UCSD-AML1 (cell line): ENCODE measurements around the gene CEP78.

Source experiments
- DNase-seq: peaks from one replicate; lab custom pipeline; 2025; ENCODE audit not compliant: unreplicated experiment; lab: John Stamatoyannopoulos, UW

The CEP78 gene

DNA sequence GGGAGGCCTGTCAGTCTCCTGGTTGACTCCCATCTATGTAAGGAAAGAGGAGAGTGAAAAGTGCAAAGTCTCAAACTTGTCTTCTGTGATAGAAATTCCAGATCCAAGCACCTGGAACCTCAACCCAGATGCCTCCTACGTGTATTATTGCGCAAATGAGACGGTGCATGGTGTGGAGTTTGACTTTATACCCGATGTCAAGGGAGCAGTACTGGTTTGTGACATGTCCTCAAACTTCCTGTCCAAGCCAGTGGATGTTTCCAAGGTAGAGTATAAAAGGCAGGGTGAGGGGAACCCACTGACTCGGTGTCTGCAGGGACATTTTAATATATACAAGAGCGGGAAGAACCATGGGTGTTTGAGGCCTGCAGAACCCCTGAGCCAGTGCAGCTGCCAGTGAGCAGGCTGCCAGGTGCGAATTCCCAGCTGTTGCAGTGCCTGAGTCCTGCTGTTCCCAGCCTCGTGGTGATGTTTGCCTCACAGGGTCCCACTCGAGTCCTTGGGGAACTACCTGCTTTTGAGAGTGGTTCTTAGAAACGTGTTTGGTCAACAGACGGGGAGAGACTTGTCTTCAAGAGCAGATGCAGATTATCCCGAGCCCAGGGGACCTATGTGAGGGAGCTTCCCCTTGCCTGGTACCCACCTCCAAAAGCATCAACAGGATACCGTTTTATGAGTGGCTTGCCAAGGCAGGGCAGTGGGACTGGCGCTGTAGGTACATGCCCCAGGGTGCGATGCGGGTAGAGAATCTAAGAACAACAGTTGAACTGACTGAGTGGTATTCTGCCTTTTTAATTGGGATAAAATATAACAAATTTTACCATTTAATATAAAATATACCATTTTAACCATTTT lies 70.6 kb downstream of the CEP78 start:
- no peak for DNase-seq

DNA sequence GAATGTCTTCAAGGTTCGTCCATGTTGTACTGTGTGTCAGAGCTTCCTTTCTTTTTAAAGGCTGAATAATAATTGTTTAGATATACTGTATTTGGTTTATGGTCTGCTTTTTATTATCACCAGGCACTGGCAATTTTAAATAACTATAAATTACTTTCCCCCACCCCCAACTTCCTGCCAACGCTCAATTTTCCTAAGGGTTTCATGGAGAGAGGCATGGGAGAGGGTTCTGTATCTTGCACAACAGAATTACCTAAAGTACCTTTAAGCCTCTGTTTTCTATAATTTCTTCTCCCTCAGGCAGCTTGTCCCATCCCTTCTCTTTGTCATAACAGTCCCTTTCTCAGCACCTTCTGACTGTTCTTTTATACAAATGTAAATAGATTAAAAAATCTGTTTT lies 71.5 kb downstream of the CEP78 start:
- DNase-seq, result no peak

DNA sequence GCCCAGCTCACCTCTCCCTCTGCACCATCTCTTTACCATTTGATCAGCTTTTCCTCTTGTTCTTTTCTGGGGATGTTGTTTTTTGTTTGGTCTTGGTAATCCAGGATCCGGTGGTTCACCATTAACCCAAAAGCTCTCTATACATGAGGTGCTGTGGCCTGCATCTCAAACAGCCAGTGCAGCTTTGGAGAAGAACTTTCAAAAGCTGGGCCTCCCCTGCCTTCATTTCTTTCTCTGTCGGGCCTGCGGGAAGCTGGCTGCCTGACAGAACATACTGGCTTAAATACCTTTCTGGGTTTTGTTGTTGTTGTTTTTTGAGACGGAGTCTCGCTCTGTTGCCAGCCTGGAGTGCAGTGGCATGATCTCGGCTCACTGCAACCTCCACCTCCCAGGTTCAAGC lies 73.2 kb downstream of the CEP78 start:
- no peak for DNase-seq

DNA sequence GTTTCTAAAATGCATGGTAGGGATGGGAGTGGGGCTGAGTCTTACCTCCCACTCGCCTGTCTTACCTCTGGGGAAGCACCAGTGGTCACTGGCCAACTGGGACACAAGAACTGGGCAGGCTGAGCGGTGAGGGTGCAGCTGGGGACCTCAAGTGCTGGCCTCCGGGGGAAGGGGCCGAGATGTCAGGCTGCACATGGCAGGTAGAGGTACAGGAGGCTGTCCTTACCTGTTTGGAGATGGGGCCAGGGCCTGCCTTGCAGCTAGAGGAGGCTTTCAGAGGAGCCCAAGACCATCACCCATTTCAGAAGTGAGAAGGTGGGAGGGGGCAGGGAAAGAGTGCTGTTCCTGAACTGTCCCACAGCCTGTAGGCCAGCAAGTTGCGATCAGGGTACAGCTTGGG lies 75.2 kb downstream of the CEP78 start:
- no peak for DNase-seq

DNA sequence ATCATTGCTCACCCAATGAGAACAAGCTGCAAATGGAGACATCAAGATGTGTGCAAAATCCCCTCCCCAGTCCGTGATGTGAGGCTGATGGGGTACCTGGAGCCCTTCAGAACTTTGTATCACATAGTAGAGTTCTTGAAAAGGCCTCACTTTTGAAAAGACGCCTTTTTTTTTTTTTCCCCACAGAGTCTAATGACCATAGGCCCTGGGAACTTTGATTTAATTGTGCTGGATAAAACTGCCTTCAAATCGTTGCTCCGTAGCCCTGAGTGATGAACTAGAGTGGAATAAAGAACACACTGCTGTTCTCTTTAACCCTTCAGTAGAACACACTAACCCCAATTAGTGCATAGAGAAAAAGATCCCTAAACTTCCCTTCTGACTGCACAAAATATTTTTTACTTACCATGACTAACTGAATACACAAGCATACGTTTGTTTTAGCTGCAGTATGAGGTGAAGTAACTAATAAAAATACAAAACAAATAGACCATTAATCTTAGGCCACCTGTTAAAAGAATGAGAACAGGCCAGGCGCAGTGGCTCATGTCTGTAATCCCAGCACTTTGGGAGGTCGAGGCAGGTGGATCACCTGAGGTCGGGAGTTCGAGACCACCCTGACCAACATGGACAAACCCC lies 76.1 kb downstream of the CEP78 start:
- no peak for DNase-seq

DNA sequence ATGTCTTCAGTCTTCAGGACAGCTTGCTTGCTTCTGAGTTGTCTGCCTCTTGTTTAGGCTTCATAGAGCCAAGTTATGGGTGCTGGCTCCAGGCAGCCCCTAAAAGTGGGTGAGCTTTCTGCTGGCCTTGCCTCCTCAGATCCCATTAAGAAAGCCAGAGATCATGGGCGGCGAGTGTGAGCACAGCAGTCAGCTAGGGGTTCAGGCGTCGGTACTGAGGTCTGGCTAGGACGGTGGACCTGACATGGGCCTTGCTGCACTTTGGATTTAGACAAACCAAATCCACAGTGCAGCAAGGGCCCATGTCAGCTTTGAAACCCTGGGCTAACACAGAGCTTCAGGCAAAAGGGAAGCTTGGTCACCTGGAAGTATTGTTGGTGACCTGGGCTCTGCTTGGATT lies 78.7 kb downstream of the CEP78 start:
- DNase-seq, result no peak

DNA sequence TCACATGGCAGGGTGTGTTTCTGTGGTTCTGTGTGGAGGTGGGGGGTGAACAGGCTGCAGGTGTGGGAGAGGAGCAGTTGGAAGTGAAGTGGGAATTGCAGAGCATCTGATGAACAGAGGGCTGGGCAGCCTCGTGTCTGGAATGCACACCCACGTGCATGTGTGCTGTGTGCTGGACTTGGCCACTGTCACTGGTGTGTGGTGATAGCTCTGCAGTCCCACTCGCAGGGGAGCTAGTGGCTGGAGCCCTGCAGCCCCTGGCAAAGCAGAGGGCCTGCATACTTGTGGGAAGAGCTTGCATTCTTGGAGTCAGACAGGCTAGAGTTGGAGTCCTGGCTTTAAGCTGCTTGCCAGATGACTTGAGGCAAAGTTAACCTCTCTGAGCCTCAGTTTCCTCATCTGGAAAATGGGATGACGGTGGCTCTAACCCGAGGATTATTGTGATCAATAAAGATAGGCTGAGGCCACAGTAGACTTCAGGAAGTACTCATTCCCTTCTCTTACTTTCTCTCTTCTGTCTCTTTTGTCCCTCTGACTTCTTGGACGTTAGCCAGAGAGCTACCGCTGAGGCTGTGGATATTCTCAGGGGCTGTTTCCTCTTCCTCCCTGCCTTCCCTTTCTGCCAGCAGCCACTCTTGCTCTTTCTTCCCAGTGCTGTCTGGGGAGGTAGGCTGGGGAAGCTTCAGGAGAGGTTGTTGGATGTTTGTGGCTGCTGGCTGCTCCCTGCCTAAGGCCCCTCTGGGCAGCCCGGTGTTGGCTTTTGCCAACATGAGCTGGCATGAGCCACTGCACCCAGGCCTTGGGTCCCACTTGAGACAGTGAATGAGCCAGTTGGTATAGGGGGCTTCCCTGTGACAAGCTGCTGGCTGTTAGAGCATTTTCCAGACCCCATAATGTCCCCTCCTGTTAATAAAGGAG lies 79.3 kb downstream of the CEP78 start:
- no peak for DNase-seq

DNA sequence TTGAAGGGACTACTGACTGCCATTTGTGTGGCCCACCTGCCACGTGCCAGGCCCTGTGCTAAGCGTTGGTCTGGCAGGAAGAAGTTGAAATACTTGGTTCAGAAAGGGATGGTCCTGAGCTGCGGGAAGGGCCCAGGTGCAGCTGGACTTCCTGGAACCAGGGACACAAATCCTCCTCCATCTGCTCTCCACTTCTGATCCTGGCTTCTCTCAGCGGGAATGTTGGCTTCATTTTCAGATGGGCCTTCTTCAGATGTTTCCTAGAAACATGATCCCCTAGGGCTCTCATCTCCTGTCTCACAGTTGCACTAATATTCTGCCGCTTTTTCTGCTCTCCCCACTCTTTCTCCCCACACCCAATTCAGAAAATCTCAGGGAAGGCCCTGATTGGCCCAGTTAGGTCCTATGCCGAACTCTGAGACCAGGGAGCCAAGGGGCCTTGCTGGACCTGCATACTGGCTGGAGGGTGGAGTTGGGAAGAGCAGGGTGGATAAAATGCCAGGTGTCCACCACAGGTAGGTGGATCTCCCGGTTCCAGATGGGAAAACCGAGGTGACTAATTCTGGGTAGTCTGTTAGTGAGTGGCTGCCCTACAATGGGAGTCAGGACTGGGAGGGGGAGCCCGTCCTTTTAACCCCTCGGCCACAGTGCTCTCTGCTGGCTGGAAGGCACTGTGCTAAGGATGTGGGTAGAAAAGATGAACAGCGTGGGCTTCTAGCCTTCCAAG lies 80.5 kb downstream of the CEP78 start:
- DNase-seq, result no peak

DNA sequence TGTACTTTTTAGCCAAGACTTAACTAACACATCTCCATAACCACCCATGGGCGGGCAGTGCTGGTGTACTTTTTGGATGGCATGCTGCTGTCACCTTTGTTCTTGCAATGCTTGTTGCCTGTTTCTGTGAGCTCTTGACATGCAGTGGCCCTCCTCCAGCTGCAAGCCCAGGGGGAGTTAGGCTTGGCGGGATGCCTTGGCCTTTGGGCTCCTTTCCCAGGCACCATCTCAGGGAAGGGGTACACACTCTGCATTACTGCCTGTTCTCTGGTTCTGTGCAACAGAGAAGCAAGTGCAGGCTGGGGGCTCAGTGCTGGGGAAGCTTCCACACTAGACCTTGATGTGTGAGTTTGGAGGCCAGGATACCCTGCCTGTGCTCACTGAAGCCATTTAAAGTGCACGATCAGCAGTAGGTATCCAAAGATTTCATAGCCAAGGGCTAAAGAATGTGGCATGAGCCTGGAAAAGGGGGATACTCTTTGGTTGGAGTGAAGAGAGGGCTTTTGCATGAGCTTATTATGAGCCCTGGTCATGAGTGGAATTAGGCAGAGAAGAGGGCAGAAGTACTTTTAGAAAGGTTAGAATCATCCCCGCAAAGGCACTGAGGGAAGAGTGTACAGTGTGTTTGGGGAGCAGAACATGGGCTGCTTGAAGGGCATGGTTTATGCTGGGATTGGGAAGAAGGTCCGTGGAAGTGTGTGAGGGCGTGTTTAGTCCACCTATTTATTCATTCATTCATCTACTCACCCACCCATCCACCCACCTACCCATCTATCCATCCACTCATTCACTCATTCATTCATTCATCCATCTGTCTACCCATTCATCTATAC lies 83.5 kb downstream of the CEP78 start:
- DNase-seq, result no peak

DNA sequence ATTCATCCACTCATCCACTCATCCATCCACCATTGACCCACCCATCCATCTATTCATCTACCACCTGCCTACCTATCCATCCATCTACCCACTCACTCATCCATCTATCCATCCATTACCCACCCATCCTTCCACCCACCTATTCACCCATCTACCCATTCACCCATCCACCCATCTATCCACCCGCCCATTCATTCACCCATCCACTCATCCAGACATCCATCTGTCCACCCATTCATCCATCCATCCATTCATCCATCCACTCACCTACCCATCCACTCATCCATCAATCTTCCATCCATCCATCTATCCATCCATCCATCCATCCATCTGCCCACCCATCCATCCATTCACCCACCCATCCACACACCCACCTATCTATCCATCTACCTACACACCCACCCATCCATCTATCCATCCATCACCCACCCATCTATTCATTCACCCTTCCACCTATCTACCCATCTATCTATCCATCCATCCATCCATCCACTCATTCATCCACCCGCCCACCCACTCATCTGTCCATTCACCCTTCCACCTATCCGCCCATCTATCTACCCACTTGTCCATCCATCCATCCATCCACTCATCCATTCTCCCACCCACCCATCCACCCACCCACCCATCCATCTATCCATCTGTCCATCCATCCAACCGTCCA lies 84.3 kb downstream of the CEP78 start:
- no peak for DNase-seq

DNA sequence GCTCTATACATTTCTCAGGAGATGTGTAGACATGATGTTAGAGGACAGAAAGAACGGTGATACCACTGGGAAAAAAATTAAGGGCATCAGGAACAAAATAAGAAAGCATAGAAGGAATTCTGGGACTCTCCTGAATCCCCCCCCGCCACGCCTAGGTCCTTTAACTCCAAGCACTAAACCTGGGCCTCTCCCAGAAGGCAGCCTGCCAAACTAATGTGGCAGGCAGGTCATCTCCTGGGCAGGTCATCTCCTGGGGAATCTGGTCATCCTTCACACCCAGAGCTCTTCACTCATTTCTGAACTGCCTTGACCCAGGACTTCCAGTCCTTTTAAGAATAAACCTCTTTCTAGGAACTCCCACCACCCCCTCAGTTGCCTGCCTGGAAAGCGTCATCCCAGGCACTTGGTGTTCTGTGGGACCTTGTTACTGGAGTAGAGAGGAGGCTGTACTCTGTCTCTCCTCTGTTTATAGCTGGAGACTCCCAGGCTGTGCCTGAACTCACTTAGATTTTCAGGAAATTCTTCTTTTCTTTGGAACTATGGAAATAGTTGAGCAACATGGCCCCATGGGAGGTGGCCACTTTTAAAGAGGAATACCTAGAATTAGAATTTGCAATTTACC lies 85.1 kb downstream of the CEP78 start:
- DNase-seq, result no peak

DNA sequence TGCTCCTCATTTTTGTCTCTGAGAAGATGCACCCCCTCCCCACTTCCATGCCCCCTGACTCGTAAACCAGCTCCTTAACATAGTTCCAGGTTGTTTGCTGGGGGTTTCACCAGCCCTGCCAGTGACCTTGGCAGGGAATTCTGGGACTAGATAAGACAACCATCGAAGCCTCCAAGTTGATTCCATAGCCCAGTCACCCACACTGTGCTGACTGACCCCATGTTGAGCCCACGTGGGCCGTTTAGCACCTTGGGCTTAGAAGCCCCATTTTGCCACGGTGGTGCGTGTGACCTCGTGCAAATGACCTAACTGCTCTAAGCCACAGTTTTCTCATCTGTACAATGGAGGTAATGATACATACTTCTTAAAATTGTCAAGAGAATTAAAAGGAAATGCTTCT lies 85.6 kb downstream of the CEP78 start:
- no peak for DNase-seq

DNA sequence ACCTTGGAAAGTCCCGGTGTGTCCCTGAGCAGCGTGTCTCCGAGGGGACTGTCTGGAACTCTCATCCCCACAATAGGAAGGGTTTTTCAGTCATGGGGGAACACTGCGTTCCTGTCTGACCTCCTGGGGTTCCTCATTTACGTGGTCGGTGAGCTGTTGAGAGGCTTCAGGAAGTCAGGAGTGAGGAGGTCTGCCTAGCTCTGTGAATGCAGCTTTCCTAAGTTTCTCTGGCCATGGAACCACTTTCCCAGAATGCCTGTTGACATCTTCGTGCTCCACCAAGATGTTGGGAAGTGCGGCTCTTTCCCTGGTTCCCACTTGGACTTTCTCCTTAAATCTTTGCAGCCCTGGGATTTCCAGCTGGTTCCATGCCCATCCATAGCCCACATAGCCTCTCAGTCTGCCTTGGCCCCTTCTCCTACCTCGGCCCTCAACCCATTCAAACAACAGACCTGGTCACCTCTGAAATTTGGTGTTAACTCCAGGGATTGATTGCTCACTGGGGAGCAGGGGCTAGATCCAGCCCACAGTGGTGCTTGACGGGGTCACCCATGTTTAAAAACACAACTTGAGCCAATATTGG lies 88.3 kb downstream of the CEP78 start:
- DNase-seq, result no peak

DNA sequence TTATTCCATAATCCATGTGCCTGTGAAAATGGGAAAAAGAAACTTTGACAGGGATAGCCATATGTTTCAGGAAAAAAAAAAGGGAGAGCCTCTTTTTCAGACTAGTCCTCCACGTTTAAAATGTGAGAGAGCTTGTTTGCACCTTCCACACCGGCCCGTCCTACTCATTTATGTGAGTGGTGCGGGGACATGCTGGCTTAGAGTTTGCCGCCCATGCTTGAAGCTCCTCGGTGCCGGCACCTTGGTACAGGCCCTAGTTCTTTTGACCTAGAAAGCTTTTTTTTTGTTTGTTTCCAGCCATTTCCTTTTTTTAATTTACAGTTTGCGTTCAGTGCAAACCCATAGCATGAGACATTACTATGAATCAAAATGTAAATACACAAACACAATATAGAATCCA lies 88.8 kb downstream of the CEP78 start:
- DNase-seq, result no peak

DNA sequence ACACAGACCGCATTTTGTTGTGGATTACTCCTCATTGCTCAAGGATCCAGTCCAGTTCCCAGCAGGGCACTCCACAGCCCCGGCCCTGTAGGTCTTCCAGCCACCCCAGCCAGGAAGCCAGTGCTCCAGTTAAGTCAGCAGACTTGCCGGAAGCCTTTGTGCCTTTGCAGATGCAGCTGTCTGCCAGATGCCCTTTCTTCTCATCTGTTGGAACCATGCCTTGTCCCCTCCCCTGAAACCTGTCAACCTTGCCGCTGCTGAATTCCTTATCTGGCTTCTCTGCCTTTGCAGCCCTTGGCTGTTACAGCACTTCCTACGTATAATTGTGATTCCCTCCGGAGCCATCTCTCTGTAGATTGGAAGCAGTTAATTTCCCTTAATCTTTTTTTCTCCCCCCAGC lies 89.5 kb downstream of the CEP78 start:
- no peak for DNase-seq

DNA sequence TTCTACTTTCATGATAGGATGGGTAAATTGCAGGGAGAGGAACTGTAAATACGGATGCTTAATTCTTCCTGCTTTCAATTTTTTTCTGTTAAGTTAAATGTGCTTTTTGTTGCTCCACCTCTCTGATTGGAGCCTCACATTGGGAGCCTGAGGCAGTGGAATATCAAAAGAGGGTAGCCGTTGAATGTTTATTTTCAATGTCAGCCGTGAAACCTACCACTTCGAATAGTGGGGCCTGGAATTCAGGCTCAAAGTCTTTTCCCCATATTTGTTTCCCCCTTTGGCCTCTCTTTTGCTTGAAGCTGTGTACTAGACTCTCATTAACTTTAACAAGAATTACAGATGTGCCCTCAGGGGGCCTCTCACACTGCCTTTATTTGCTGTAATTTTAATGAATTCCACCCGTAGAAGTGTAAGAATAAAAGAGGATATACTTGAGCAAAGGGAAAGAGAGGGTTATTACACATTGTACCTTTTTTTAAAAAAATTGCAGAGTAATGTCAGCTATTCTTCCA lies 90.0 kb downstream of the CEP78 start:
- no peak for DNase-seq

DNA sequence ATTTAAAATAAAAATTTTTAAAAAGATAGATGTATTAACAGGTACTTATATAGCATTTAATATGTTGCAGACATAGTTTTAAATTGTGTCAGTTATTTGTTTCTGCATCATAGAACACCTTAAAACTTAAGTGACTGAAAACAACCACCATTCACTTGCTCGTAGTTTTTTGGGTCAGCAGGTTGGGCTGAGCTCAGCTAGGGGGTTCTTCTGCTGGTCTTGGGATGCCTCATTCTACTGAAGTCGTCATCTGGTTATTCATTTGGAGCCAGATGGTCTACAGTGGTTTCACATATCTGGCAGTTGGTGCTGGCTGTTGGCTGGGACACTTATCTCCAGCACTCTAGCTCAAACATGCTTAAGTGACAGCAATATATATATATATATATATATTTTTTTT lies 90.7 kb downstream of the CEP78 start:
- DNase-seq, result no peak
